Adrenal gland (tissue), 12 donors: ENCODE results near the gene TMEM51. TPM values are rescaled to one million over a fixed set of nuclear protein-coding genes. Genes with fewer than 3 reads are reported as not detected.
"Not testable (repeated sequence)": the region's sequence is repeated elsewhere in the genome, so short reads cannot be mapped to it uniquely, and the experiment has no call there.

ENCODE experiments used
- DNase-seq, 7 donors: peaks; one replicate each; pipeline ENCODE4 v3.0.0-alpha.2; 2019 to 2020
- H3K27ac ChIP-seq, 5 donors: fragments of 200-600 bp; sonication (generic) in 4 of 5; 1 replicate in 3 of 5; 2 replicates in 2 of 5; pipeline versions ENCODE4 v1.5.1 to v1.8.0; 2016 to 2020; ENCODE audit warnings: mild to moderate bottlenecking in 1 of 5
- H3K27me3 ChIP-seq: fragments of 200-600 bp; 2 replicates; pipeline ENCODE4 v1.8.0; 2021
- H3K36me3 ChIP-seq, 2 donors: fragments of 200-600 bp; replicated peaks in 1 of 2; 1 replicate in 1 of 2; 2 replicates in 1 of 2; pipeline versions ENCODE4 v1.5.1 to v1.8.0; 2018 to 2022
- H3K4me1 ChIP-seq, 2 donors: fragments of 200-600 bp; replicated peaks in 1 of 2; 1 replicate in 1 of 2; 2 replicates in 1 of 2; pipeline versions ENCODE4 v1.5.1 to v1.8.0; 2018 to 2021
- H3K4me3 ChIP-seq, 4 donors: fragments of 200-600 bp; sonication (generic) in 3 of 4; one replicate each; pipeline ENCODE4 v1.5.1; 2016 to 2018
- H3K9me3 ChIP-seq, 3 donors: fragments of 200-600 bp; sonication (generic) in 1 of 3; replicated peaks in 1 of 3; 1 replicate in 2 of 3; 2 replicates in 1 of 3; pipeline versions ENCODE4 v1.5.1 to v1.8.0; 2016 to 2021
- POLR2A ChIP-seq, 2 donors: fragments of 450-650 bp; IDR thresholded peaks; one replicate each; pipeline ENCODE4 v1.6.1; 2017; ENCODE audit warnings: antibody characterized with exemption in 2 of 2, mild to moderate bottlenecking in 2 of 2, moderate library complexity in 1 of 2
- WGBS, 4 donors: extraction: QIAGEN DNeasy Blood & Tissue Kit in 2 of 4; methylation state at CpG; one replicate each; pipeline versions ENCODE4 v1.1.5 to v1.1.7; 2013 to 2017; 5-methylcytosine and 5-hydroxymethylcytosine counted together
- intact Hi-C, 2 donors: fragments of 100-400 bp; cut with DNase I; formaldehyde crosslinking; loops; one replicate each; pipeline versions ENCODE4 v1.14.1 to v1.15.0; 2022 to 2023
- polyA plus RNA-seq, 3 donors: library from polyadenylated mRNA; stranded (reverse); fragments of 200-250 nt in 2 of 3; fragments of 350-450 nt in 1 of 3; fragmentation: Illumina TruSeq in 1 of 3; extraction: RNeasy Lipid Tissue Mini Kit (QIAGEN cat#74804) in 1 of 3; gene quantifications; one replicate each; pipeline ENCODE4 v1.2.3, GENCODE V29; 2013 to 2014
- total RNA-seq, 9 donors: library from RNA; depleted of rRNA in 4 of 9; stranded (reverse); fragments of >200 nt in 4 of 9; fragments of 120-200 nt in 1 of 9; fragmentation: NEBNext Ultra II Directional in 1 of 9; extraction: Animal tissue kit (Norgen Biotek cat#: 25700) in 1 of 9; gene quantifications; one replicate each; pipeline versions ENCODE4 v1.1.0 to v1.2.4, GENCODE V29; 2013 to 2023
- TF ChIP-seq, protein P1 (sequence below), 6 experiments: fragments of 450-650 bp in 4 of 6; fragments of 200-600 bp in 2 of 6; sonication (generic) in 1 of 6; IDR thresholded peaks; 1 replicate in 5 of 6; 2 replicates in 1 of 6; pipeline versions ENCODE4 v1.5.1 to v1.8.0; 2016 to 2021; ENCODE audit warnings: antibody characterized with exemption in 6 of 6, mild to moderate bottlenecking in 2 of 6, moderate library complexity in 1 of 6
- donor health status: healthy with polysubstance abuse.
- donor health status: Bipolar disorder and iron deficiency.
- donor health status: DM: yes; HTN: yes; CAD: no.
- donor health status: DM: no; HTN: no; CAD: no.
- donor health status: DM: no; HTN: no; CAD: no.
- donor health status: DM: yes; HTN: yes; CAD: no.

The TMEM51 gene
- total and polyA plus RNA-seq, 12 donors, result 4.0 to 46.5 (median 31.0) TPM

GRCh38 chr1:15129944-15130343 lies 23.6 kb upstream of the TMEM51 start:
- H3K27me3 ChIP-seq, result no peaks in the 10 kb centered on the region
- no peak for DNase-seq
- no peaks in the 10 kb centered on the region for H3K36me3 ChIP-seq
- intact Hi-C loops, result loop anchor here (5.0 to 10.0 kb wide), 3 partner anchors 142 to 175 kb away; no protein-coding TSS in a partner anchor
- H3K4me3 ChIP-seq, result no peak overlapping the region
- 84 to 92% (median 89%) methylated on average over 4 of the region's 4 CpGs for WGBS, 4 donors
- no peak for TF ChIP-seq POLR2A (IDR thresholded peaks at IDR 0.05)
- no peaks in the 10 kb centered on the region for H3K9me3 ChIP-seq
- no peaks in the 10 kb centered on the region for H3K4me1 ChIP-seq
- no peak overlapping the region for H3K27ac ChIP-seq

DNA sequence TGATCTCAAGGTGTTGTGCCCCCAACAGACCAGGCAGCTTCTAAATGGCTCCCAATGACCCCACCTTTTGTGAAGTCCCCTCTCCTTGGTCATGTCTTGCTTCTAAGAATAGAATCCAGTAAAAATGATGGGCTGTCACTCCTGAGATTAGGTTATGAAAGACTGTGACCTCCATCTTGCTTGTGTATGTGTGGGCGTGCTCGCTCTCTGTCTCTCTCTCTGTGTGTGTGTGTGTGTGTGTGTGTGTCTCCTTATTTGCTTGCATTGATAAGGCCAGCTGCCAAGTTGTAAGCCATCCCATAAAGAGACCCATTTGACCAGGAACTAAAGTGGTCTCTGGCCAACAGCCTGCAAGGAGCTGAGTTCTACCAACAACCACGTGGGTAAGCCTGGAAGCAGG lies 22.9 kb upstream of the TMEM51 start:
- TF ChIP-seq POLR2A (IDR thresholded peaks at IDR 0.05), result no peak
- TF ChIP-seq, protein P1, sequence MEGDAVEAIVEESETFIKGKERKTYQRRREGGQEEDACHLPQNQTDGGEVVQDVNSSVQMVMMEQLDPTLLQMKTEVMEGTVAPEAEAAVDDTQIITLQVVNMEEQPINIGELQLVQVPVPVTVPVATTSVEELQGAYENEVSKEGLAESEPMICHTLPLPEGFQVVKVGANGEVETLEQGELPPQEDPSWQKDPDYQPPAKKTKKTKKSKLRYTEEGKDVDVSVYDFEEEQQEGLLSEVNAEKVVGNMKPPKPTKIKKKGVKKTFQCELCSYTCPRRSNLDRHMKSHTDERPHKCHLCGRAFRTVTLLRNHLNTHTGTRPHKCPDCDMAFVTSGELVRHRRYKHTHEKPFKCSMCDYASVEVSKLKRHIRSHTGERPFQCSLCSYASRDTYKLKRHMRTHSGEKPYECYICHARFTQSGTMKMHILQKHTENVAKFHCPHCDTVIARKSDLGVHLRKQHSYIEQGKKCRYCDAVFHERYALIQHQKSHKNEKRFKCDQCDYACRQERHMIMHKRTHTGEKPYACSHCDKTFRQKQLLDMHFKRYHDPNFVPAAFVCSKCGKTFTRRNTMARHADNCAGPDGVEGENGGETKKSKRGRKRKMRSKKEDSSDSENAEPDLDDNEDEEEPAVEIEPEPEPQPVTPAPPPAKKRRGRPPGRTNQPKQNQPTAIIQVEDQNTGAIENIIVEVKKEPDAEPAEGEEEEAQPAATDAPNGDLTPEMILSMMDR (IDR thresholded peaks at IDR 0.05), result no peak
- 65 to 86% (median 80%) methylated on average over 3 of the region's 3 CpGs for WGBS, 4 donors
- H3K27me3 ChIP-seq, result no peaks in the 10 kb centered on the region
- H3K9me3 ChIP-seq, result no peaks in the 10 kb centered on the region
- DNase-seq, result no peak
- H3K27ac ChIP-seq, result no peak overlapping the region
- H3K4me3 ChIP-seq, result no peak overlapping the region
- no peaks in the 10 kb centered on the region for H3K36me3 ChIP-seq
- intact Hi-C loops, result no loop called here
- H3K4me1 ChIP-seq, result no peaks in the 10 kb centered on the region

DNA sequence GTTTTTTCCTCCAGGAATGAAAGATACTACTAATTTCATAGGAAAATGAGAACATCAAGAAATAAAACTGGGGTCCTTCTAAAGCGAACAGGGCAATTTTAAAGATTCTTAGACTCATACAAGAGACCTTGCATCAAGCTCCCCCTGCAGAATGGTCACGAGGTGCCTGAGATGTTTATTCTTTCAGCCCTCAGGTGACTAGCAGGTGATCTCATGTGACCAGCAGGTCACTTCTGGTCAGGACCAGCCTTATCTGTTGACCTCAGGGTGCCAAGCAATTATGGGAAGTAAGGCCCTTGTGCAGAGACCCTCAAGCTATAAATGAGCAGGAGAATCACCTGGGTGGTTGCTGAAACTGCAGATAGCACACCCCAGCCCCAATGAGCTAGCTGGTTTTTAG lies 20.6 kb upstream of the TMEM51 start:
- no peak for DNase-seq
- 80 to 90% (median 86%) methylated on average over 2 of the region's 2 CpGs for WGBS, 4 donors
- Histone ChIP-seq H3K36me3 (no peaks in the 10 kb centered on the region), H3K4me1 (peaks cover 0 to 8% of the 10 kb centered on the region in 2 donors), H3K4me3 (no peak overlapping the region), H3K27me3 (no peaks in the 10 kb centered on the region), H3K9me3 (no peaks in the 10 kb centered on the region), H3K27ac (no peak overlapping the region)
- TF ChIP-seq, protein P1 (IDR thresholded peaks at IDR 0.05), result no peak
- TF ChIP-seq POLR2A (IDR thresholded peaks at IDR 0.05), result no peak
- intact Hi-C loops, result no loop called here

- Histone ChIP-seq H3K27me3 (no peaks in the 10 kb centered on the region), H3K4me3 (no peak overlapping the region), H3K9me3 (no peaks in the 10 kb centered on the region), H3K4me1 (peaks cover 0 to 20% of the 10 kb centered on the region in 2 donors), H3K27ac (no peak overlapping the region), H3K36me3 (no peaks in the 10 kb centered on the region)
- TF ChIP-seq POLR2A (IDR thresholded peaks at IDR 0.05), result no peak
- TF ChIP-seq, protein P1 (IDR thresholded peaks at IDR 0.05), result no peak
- WGBS, 4 donors, result 64 to 90% (median 87%) methylated on average over 2 of the region's 2 CpGs
- intact Hi-C loops, result no loop called here
- no peak for DNase-seq
These were observed 19.3 kb upstream of the TMEM51 start for GRCh38 chr1:15134285-15134684.

GRCh38 chr1:15135604-15136003 lies 17.9 kb upstream of the TMEM51 start:
- H3K9me3 ChIP-seq, intact Hi-C loops, H3K4me3 ChIP-seq, H3K27ac ChIP-seq, H3K27me3 ChIP-seq, H3K36me3 ChIP-seq, DNase-seq: not testable (repeated sequence)
- peaks cover 6 to 33% of the 10 kb centered on the region in 2 donors for H3K4me1 ChIP-seq
- whole genome bisulfite sequencing, 4 donors, result 63 to 93% (median 81%) methylated on average over 10 of the region's 10 CpGs
